KBM-7 (cell line): ENCODE results near the gene CCDC171.
"Not testable (repeated sequence)": the region's sequence is repeated elsewhere in the genome, so short reads cannot be mapped to it uniquely, and the experiment has no call there.

Experiments
- DNase-seq: peaks from one replicate; pipeline ENCODE4 v3.0.0-alpha.2; 2015
- in situ Hi-C: fragments of 300-500 bp; cut with MboI; formaldehyde crosslinking; loops from 2 replicates; pipeline ENCODE4 v1.14.3; 2020; ENCODE audit warnings: low sequenced_read_pairs, low pct_unique_long_range_greater_than_20kb, mixed read lengths

The CCDC171 gene

GRCh38 chr9:15552636-15553527 is at the start of gene CCDC171:
CCDC171 (plus strand) TSS chr9:15553043; CDS start chr9:15564089, 11,046 bp downstream.
- in situ Hi-C loops: no loop called here
- peak; percentile 98 for DNase-seq

- DNase-seq: peak; percentile 47
- in situ Hi-C loops: no loop called here
These were observed 46.9 kb upstream of the CCDC171 start for GRCh38 chr9:15505921-15506320.

GRCh38 chr9:15509931-15510788 is 42.7 kb upstream of the CCDC171 start:
- in situ Hi-C loops: no loop called here
- peak; percentile 32 for DNase-seq

- in situ Hi-C loops: no loop called here
- peak; percentile 98 for DNase-seq
These were observed 41.9 kb upstream of the CCDC171 start, which contains the start of gene PSIP1 for GRCh38 chr9:15510789-15511575. PSIP1 (minus strand) TSS chr9:15510970; CDS start chr9:15510188, 782 bp downstream.

GRCh38 chr9:15512204-15512603 is 40.6 kb upstream of the CCDC171 start:
- in situ Hi-C loops: no loop called here
- peak; percentile 36 for DNase-seq

- DNase-seq: no peak
- in situ Hi-C loops: no loop called here
These were observed 40.0 kb upstream of the CCDC171 start for GRCh38 chr9:15512889-15513288.

GRCh38 chr9:15513335-15513734 is 39.5 kb upstream of the CCDC171 start:
- DNase-seq: peak; percentile 57
- in situ Hi-C loops: no loop called here

GRCh38 chr9:15519831-15520230 is 33.0 kb upstream of the CCDC171 start:
- in situ Hi-C loops: no loop called here
- no peak for DNase-seq

GRCh38 chr9:15521254-15521653 is 31.6 kb upstream of the CCDC171 start:
- in situ Hi-C loops: no loop called here

GRCh38 chr9:15522130-15522755 is 30.6 kb upstream of the CCDC171 start:
- DNase-seq: no peak
- in situ Hi-C loops: no loop called here

More at GRCh38 chr9:15521254-15521653, 31.6 kb upstream of the CCDC171 start:
- no peak for DNase-seq

GRCh38 chr9:15524845-15525455 is 27.9 kb upstream of the CCDC171 start:
- in situ Hi-C loops: no loop called here
- DNase-seq: no peak

GRCh38 chr9:15525958-15526357 is 26.9 kb upstream of the CCDC171 start:
- no peak for DNase-seq
- in situ Hi-C loops: no loop called here

GRCh38 chr9:15527035-15527434 is 25.8 kb upstream of the CCDC171 start:
- in situ Hi-C loops, DNase-seq: not testable (repeated sequence)

GRCh38 chr9:15529566-15530324 is 23.1 kb upstream of the CCDC171 start:
- in situ Hi-C loops: no loop called here
- no peak for DNase-seq

- in situ Hi-C loops: no loop called here
- DNase-seq: no peak
These were observed 21.5 kb upstream of the CCDC171 start for GRCh38 chr9:15531380-15531779.

- in situ Hi-C loops: no loop called here
- DNase-seq: no peak
These were observed 11.0 kb upstream of the CCDC171 start for GRCh38 chr9:15541872-15542271.

GRCh38 chr9:15542624-15543023 is 10.2 kb upstream of the CCDC171 start:
- no peak for DNase-seq
- in situ Hi-C loops: no loop called here
